NB4 (cell line): Measurements from ENCODE around the gene SCD5.

ENCODE experiments used
- CTCF ChIP-seq: IDR thresholded peaks from one replicate; pipeline ENCODE4 v1.5.1; 2012; ENCODE audit warnings: low read depth, low read length
- MAX ChIP-seq: IDR thresholded peaks from 2 replicates; pipeline ENCODE4 v1.6.1; 2011; ENCODE audit warnings: low read depth, low read length
- POLR2A ChIP-seq: IDR thresholded peaks from 2 replicates; pipeline ENCODE4 v1.6.1; 2011; ENCODE audit warnings: mild to moderate bottlenecking; ENCODE audit not compliant: insufficient read length; ENCODE audit errors: extremely low read depth

- TF ChIP-seq MAX (no peak), CTCF (no peak), POLR2A (no peak)
Measured at GRCh38 chr4:82613121-82613520, 185.5 kb downstream of the SCD5 start.
